Endothelial cell (in vitro differentiated cells): Measurements from ENCODE around the gene FN1. TPM values are rescaled to one million over a fixed set of nuclear protein-coding genes. Genes with fewer than 3 reads are reported as not detected.

Experiments
- DNase-seq: peaks from one replicate; pipeline ENCODE4 v3.0.0; 2021; ENCODE audit warnings: low spot score
- H3K27ac Mint-ChIP-seq: one replicate; pipeline ENCODE4 v1.8.0; 2021; ENCODE audit warnings: mixed read lengths, inconsistent platforms; ENCODE audit not compliant: unreplicated experiment
- H3K27me3 Mint-ChIP-seq: one replicate; pipeline ENCODE4 v1.8.0; 2021; ENCODE audit warnings: mild to moderate bottlenecking, moderate library complexity, mixed read lengths, inconsistent platforms; ENCODE audit not compliant: unreplicated experiment
- H3K36me3 Mint-ChIP-seq: one replicate; pipeline ENCODE4 v1.8.0; 2021; ENCODE audit warnings: mild to moderate bottlenecking, low read depth, mixed read lengths, inconsistent platforms; ENCODE audit not compliant: unreplicated experiment
- H3K4me1 Mint-ChIP-seq: one replicate; pipeline ENCODE4 v1.8.0; 2021; ENCODE audit warnings: mild to moderate bottlenecking, mixed read lengths, inconsistent platforms; ENCODE audit not compliant: unreplicated experiment
- H3K4me3 Mint-ChIP-seq: one replicate; pipeline ENCODE4 v1.8.0; 2021; ENCODE audit warnings: mild to moderate bottlenecking, mixed read lengths, inconsistent platforms; ENCODE audit not compliant: unreplicated experiment
- H3K9me3 Mint-ChIP-seq: one replicate; pipeline ENCODE4 v1.8.0; 2021; ENCODE audit warnings: mixed read lengths, inconsistent platforms; ENCODE audit not compliant: unreplicated experiment
- CTCF ChIP-seq: fragments of 200-600 bp; sonication (generic); IDR thresholded peaks from one replicate; pipeline ENCODE4 v1.5.0; 2021; ENCODE audit warnings: antibody characterized with exemption; ENCODE audit not compliant: unreplicated experiment
- total RNA-seq: library from RNA; stranded (reverse); fragmentation: NEBNext Ultra II Directional; extraction: Animal tissue kit (Norgen Biotek cat#: 25700); gene quantifications from one replicate; pipeline ENCODE4 v1.2.1, GENCODE V29; 2021; ENCODE audit not compliant: unreplicated experiment

FN1 gene
- total RNA-seq, 1 donor from 2014 or later: 1,159 TPM

- H3K9me3 Mint-ChIP-seq: no peaks in the 10 kb centered on the region
- peaks cover 13% of the 10 kb centered on the region for H3K36me3 Mint-ChIP-seq
- H3K27ac Mint-ChIP-seq: no peak overlapping the region
- no peaks in the 10 kb centered on the region for H3K27me3 Mint-ChIP-seq
- H3K4me3 Mint-ChIP-seq: no peak overlapping the region
- TF ChIP-seq CTCF: no peak
- H3K4me1 Mint-ChIP-seq: no peaks in the 10 kb centered on the region
- DNase-seq: no peak
Observed at GRCh38 chr2:215357660-215358059, 78.2 kb downstream of the FN1 start.

- Mint-ChIP-seq H3K4me3 (no peak overlapping the region), H3K27ac (no peak overlapping the region), H3K36me3 (peaks cover 6% of the 10 kb centered on the region), H3K27me3 (no peaks in the 10 kb centered on the region), H3K9me3 (no peaks in the 10 kb centered on the region), H3K4me1 (no peaks in the 10 kb centered on the region)
- DNase-seq: no peak
- TF ChIP-seq CTCF: no peak
Observed at GRCh38 chr2:215356948-215357461, 78.9 kb downstream of the FN1 start.

- TF ChIP-seq CTCF: no peak
- H3K4me1 Mint-ChIP-seq: no peaks in the 10 kb centered on the region
- no peak overlapping the region for H3K27ac Mint-ChIP-seq
Observed at GRCh38 chr2:215356334-215356947, 79.4 kb downstream of the FN1 start.

GRCh38 chr2:215355801-215356200 is 80.1 kb downstream of the FN1 start:
- Mint-ChIP-seq H3K9me3 (no peaks in the 10 kb centered on the region), H3K4me1 (no peaks in the 10 kb centered on the region), H3K4me3 (no peak overlapping the region), H3K36me3 (peaks cover 1% of the 10 kb centered on the region), H3K27ac (no peak overlapping the region), H3K27me3 (no peaks in the 10 kb centered on the region)
- DNase-seq: no peak
- TF ChIP-seq CTCF: no peak

More at GRCh38 chr2:215356334-215356947, 79.4 kb downstream of the FN1 start:
- Mint-ChIP-seq H3K36me3 (peaks cover 2% of the 10 kb centered on the region), H3K4me3 (no peak overlapping the region), H3K27me3 (no peaks in the 10 kb centered on the region), H3K9me3 (no peaks in the 10 kb centered on the region)
- no peak for DNase-seq

GRCh38 chr2:215354771-215355695 is 80.8 kb downstream of the FN1 start:
- no peak overlapping the region for H3K4me3 Mint-ChIP-seq
- H3K27ac Mint-ChIP-seq: no peak overlapping the region
- no peak for TF ChIP-seq CTCF
- H3K4me1 Mint-ChIP-seq: no peaks in the 10 kb centered on the region
- no peaks in the 10 kb centered on the region for H3K27me3 Mint-ChIP-seq
- DNase-seq: no peak
- no peaks in the 10 kb centered on the region for H3K9me3 Mint-ChIP-seq
- peaks cover 4% of the 10 kb centered on the region for H3K36me3 Mint-ChIP-seq
